K562 (cell line): Measurements from ENCODE around the gene B3GALT4. TPM values are rescaled to one million over a fixed set of nuclear protein-coding genes. Genes with fewer than 3 reads are reported as not detected.

Experiments used
- CHD1 ChIP-seq: fragments of 200-600 bp; sonication (generic); IDR thresholded peaks from one replicate; pipeline ENCODE4 v1.6.1; 2012; ENCODE audit warnings: mild to moderate bottlenecking, moderate library complexity, low read length, inconsistent platforms
- CHD2 ChIP-seq: IDR thresholded peaks from 2 replicates; pipeline ENCODE4 v1.6.1; 2011; ENCODE audit warnings: low read depth, low read length
- GATAD2A ChIP-seq: fragments of 450-650 bp; IDR thresholded peaks from 2 replicates; pipeline ENCODE4 v1.6.1; 2017
- HDAC1 ChIP-seq, 2 experiments: fragments of 450-650 bp; IDR thresholded peaks; 2 replicates each; pipeline ENCODE4 v1.6.1; 2016 to 2017; ENCODE audit warnings: inconsistent platforms in 1 of 2, mild to moderate bottlenecking in 1 of 2, moderate library complexity in 1 of 2
- HEY1 ChIP-seq: fragments of 250-450 bp; sonication (Bioruptor Pico); IDR thresholded peaks from 2 replicates; pipeline ENCODE4 v1.5.0; 2020; ENCODE audit warnings: mild to moderate bottlenecking, moderate library complexity, borderline replicate concordance
- JUNB ChIP-seq: fragments of 450-650 bp; formaldehyde crosslinking; conservative IDR thresholded peaks from 2 replicates; pipeline ENCODE4 v1.4.0; 2020; ENCODE audit warnings: mild to moderate bottlenecking
- MAFF ChIP-seq: IDR thresholded peaks from 2 replicates; pipeline ENCODE4 v1.6.1; 2012; ENCODE audit warnings: low read length, improper control_type of control experiment
- MBD2 ChIP-seq: sonication (generic); IDR thresholded peaks from 2 replicates; pipeline ENCODE4 v1.6.1; 2016; ENCODE audit warnings: low read depth, borderline replicate concordance
- NFE2L1 ChIP-seq: fragments of 450-650 bp; IDR thresholded peaks from 2 replicates; pipeline ENCODE4 v1.6.1; 2016; ENCODE audit warnings: missing genetic modification characterization, low read depth, mild to moderate bottlenecking, missing compliant biosample characterization, moderate library complexity, borderline replicate concordance
- NFIC ChIP-seq: fragments of 450-650 bp; IDR thresholded peaks from 2 replicates; pipeline ENCODE4 v1.6.1; 2017; ENCODE audit warnings: mild to moderate bottlenecking, inconsistent platforms
- NFRKB ChIP-seq: fragments of 450-650 bp; IDR thresholded peaks from 2 replicates; pipeline ENCODE4 v1.6.1; 2016; ENCODE audit warnings: low read depth
- PCBP2 ChIP-seq: fragments of 200-400 bp; formaldehyde crosslinking; IDR thresholded peaks from 2 replicates; pipeline ENCODE4 v1.6.1; 2018; ENCODE audit warnings: low read length, low read depth, mild to moderate bottlenecking, moderate library complexity; ENCODE audit not compliant: poor library complexity, severe bottlenecking
- PML ChIP-seq: IDR thresholded peaks from 2 replicates; pipeline ENCODE4 v1.6.1; 2012; ENCODE audit warnings: low read length, inconsistent platforms
- PTRF ChIP-seq: fragments of 450-650 bp; IDR thresholded peaks from 2 replicates; pipeline ENCODE4 v1.6.1; 2016; ENCODE audit warnings: mild to moderate bottlenecking, missing genetic modification characterization, missing compliant biosample characterization
- TAF9B ChIP-seq: fragments of 450-650 bp; IDR thresholded peaks from 2 replicates; pipeline ENCODE4 v1.6.1; 2018; ENCODE audit warnings: mild to moderate bottlenecking; ENCODE audit not compliant: partially characterized antibody
- TCF3 ChIP-seq: sonication (generic); formaldehyde crosslinking; IDR thresholded peaks from 2 replicates; pipeline ENCODE4 v1.4.0; 2020; ENCODE audit warnings: mild to moderate bottlenecking, missing genetic modification reagents
- TFE3 ChIP-seq: fragments of 450-650 bp; formaldehyde crosslinking; IDR thresholded peaks from 2 replicates; pipeline ENCODE4 v1.4.0; 2020; ENCODE audit warnings: mild to moderate bottlenecking, mixed read lengths
- TRIM25 ChIP-seq: fragments of 450-650 bp; IDR thresholded peaks from 2 replicates; pipeline ENCODE4 v1.7.0; 2016; ENCODE audit warnings: borderline replicate concordance
- ZBTB7A ChIP-seq: IDR thresholded peaks from 2 replicates; pipeline ENCODE4 v1.6.1; 2011; ENCODE audit warnings: low read depth, mild to moderate bottlenecking, low read length, moderate library complexity, borderline replicate concordance; ENCODE audit not compliant: control insufficient read depth
- ZNF184 ChIP-seq: sonication (generic); formaldehyde crosslinking; IDR thresholded peaks from 2 replicates; pipeline ENCODE4 v1.5.0; 2020; ENCODE audit warnings: missing genetic modification reagents
- ZNF41 ChIP-seq: fragments of 250-450 bp; sonication (Bioruptor Pico); conservative IDR thresholded peaks from 2 replicates; pipeline ENCODE4 v1.4.0; 2020; ENCODE audit warnings: mild to moderate bottlenecking
- ZNF696 ChIP-seq: fragments of 250-450 bp; sonication (Bioruptor Pico); conservative IDR thresholded peaks from 2 replicates; pipeline ENCODE4 v1.4.0; 2020; ENCODE audit warnings: mild to moderate bottlenecking, moderate library complexity
- ZNF764 ChIP-seq: fragments of 250-450 bp; sonication (Bioruptor Pico); IDR thresholded peaks from 2 replicates; pipeline ENCODE4 v1.4.0; 2020; ENCODE audit warnings: low read depth, mild to moderate bottlenecking, moderate library complexity
- polyA plus RNA-seq, 8 experiments: library from polyadenylated mRNA; depleted of rRNA in 4 of 8; stranded (reverse) in 5 of 8; unstranded in 3 of 8; fragments of >200 nt; fragmentation: Nextera tagmentation in 2 of 8; fragmentation: Illumina TruSeq in 1 of 8; extraction: Ambion mirVana in 2 of 8; extraction: Trizol in 1 of 8; gene quantifications; 2 replicates each; pipeline versions ENCODE4 v1.2.1 to v1.2.3, GENCODE V29; 2011 to 2014; ENCODE audit warnings: inconsistent platforms in 1 of 8, missing spikeins in 1 of 8
- total RNA-seq, 7 experiments: library from RNA; depleted of rRNA in 6 of 7; stranded (reverse); fragments of >200 nt in 6 of 7; fragmentation: Illumina TruSeq in 2 of 7; extraction: Trizol in 2 of 7; gene quantifications; 2 replicates each; pipeline versions ENCODE4 v1.2.1 to v1.2.3, GENCODE V29; 2011 to 2021; ENCODE audit warnings: low replicate concordance in 1 of 7
- TF ChIP-seq, protein P1 (sequence below): IDR thresholded peaks from 2 replicates; pipeline ENCODE4 v1.6.1; 2011; ENCODE audit not compliant: insufficient read length; ENCODE audit errors: extremely low read depth
- TF ChIP-seq, protein P2 (sequence below): fragments of 450-650 bp; formaldehyde crosslinking; IDR thresholded peaks from 2 replicates; pipeline ENCODE4 v1.4.0; 2020; ENCODE audit warnings: mild to moderate bottlenecking

B3GALT4 gene
- total and polyA plus RNA-seq, 9 of the 15 experiments (the other 6 are each of a cell fraction or from before 2014, with no cell fraction given): 0.11 to 1.3 (median 0.53) TPM; not detected in 1

DNA sequence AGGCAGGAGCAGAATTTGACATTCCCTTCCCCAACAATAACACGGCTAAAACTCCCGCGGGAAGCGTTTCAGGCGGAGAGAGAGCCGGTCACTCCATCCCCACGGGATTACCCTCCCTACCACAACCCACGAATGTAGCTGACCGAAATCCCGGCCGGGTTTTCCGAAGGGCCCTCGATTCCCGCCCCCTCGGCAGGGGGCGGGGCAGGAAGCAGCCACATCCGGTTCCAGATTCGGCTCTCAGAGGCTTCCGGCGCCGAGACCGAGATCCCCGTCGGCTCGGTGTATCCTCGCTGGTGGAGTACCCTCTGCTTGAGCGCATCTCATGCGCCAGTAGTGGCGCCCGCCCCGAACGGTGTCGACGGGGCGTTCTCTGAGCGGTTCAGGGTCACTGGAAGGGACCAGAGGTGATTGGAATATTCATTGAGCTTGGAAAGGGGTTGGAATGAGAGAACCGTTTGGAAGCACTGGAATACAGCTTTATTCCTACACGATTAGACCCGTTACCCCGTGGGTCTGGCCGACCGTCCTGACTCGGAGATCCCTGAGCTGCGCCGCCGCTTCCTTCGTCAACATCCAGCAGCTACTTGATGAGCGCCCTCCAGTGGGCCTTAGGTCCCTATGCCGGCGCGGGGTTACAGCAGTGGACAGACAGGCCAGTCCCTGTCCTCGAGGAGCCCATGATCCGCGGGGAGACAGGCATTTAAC, 22.5 kb downstream of the B3GALT4 start (continued):
- TF ChIP-seq TFE3 (CRISPR knock-in tag) (no peak), GATAD2A (peak; percentile 94), NFIC (peak; percentile 74), PTRF (no peak), JUNB (CRISPR knock-in tag) (no peak), TAF9B (peak; percentile 85), MBD2 (peak; percentile 76; the same call in 1 of the 2 replicates), PML (peak; percentile 90; the same call in 1 of the 2 replicates), ZNF41 (CRISPR knock-in tag) (no peak), HEY1 (CRISPR knock-in tag) (no peak), CHD1 (peak; percentile 98), ZNF764 (0 out of 2 replicates have a peak, but pooled peaks have one; percentile 33), NFRKB (peak; percentile 76), ZBTB7A (peak; percentile 12; the same call in 1 of the 2 replicates), TRIM25 (0 out of 2 replicates have a peak, but pooled peaks have one; percentile 9), PCBP2 (no peak), ZNF184 (CRISPR knock-in tag) (no peak), MAFF (no peak), TCF3 (CRISPR knock-in tag) (peak; percentile 47), HDAC1 (IDR thresholded peaks at IDR 0.05) (peak; percentile 52 to 63; a peak in 2 of 4 replicates), CHD2 (peak; percentile 46), ZNF696 (CRISPR knock-in tag) (0 out of 2 replicates have a peak, but pooled peaks have one; percentile 68), NFE2L1 (tag) (no peak)
- TF ChIP-seq, protein P1, sequence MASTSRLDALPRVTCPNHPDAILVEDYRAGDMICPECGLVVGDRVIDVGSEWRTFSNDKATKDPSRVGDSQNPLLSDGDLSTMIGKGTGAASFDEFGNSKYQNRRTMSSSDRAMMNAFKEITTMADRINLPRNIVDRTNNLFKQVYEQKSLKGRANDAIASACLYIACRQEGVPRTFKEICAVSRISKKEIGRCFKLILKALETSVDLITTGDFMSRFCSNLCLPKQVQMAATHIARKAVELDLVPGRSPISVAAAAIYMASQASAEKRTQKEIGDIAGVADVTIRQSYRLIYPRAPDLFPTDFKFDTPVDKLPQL: no peak
- TF ChIP-seq, protein P2, sequence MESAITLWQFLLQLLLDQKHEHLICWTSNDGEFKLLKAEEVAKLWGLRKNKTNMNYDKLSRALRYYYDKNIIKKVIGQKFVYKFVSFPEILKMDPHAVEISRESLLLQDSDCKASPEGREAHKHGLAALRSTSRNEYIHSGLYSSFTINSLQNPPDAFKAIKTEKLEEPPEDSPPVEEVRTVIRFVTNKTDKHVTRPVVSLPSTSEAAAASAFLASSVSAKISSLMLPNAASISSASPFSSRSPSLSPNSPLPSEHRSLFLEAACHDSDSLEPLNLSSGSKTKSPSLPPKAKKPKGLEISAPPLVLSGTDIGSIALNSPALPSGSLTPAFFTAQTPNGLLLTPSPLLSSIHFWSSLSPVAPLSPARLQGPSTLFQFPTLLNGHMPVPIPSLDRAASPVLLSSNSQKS (CRISPR knock-in tag): no peak
